Measurements from ENCODE around the gene ADGRF3.

- TF ChIP-seq CTCF (IDR thresholded peaks at IDR 0.05; ENCODE audit: low read length) (no peak), EZH2 (optimal IDR thresholded peaks at IDR 0.05; ENCODE audit: low read depth, low read length) (no peak), EZH2phosphoT487 (IDR thresholded peaks at IDR 0.05; ENCODE audit: low read length) (no peak)
Observed at GRCh38 chr2:26349690-26350089, 3.1 kb upstream of the ADGRF3 start.
